Progenitor cell of endocrine pancreas (in vitro differentiated cells): Measurements from ENCODE around the gene SNTA1. TPM values are rescaled to one million over a fixed set of nuclear protein-coding genes. Genes with fewer than 3 reads are reported as not detected.
A peak's percentile ranks its signal among the peaks of the same experiment; 100 is the strongest.

Source experiments
- DNase-seq: peaks from one replicate; pipeline ENCODE4 v3.0.0; 2021; ENCODE audit warnings: low spot score; ENCODE audit not compliant: unreplicated experiment
- H3K27ac Mint-ChIP-seq: 2 replicates; pipeline ENCODE4 v1.8.0; 2021; ENCODE audit warnings: mild to moderate bottlenecking, moderate library complexity, mixed read lengths
- H3K27me3 Mint-ChIP-seq: 2 replicates; pipeline ENCODE4 v1.8.0; 2021; ENCODE audit warnings: mixed read lengths
- H3K36me3 Mint-ChIP-seq: 2 replicates; pipeline ENCODE4 v1.8.0; 2022; ENCODE audit warnings: mixed read lengths; ENCODE audit not compliant: insufficient read depth
- H3K4me1 Mint-ChIP-seq: 2 replicates; pipeline ENCODE4 v1.8.0; 2021; ENCODE audit warnings: low read depth, mixed read lengths
- H3K4me3 Mint-ChIP-seq: 2 replicates; pipeline ENCODE4 v1.8.0; 2021; ENCODE audit warnings: low read depth, mild to moderate bottlenecking, moderate library complexity, mixed read lengths
- H3K9me3 Mint-ChIP-seq: 2 replicates; pipeline ENCODE4 v1.8.0; 2021; ENCODE audit warnings: low read depth, mixed read lengths
- CTCF ChIP-seq: fragments of 200-600 bp; sonication (generic); IDR thresholded peaks from one replicate; pipeline ENCODE4 v1.5.0; 2021; ENCODE audit warnings: antibody characterized with exemption, mild to moderate bottlenecking; ENCODE audit not compliant: unreplicated experiment
- total RNA-seq: library from RNA; stranded (reverse); gene quantifications from 2 replicates; pipeline ENCODE4 v1.2.1, GENCODE V29; 2021

SNTA1 gene
- total RNA-seq, 1 donor from 2014 or later = 5.8 TPM

GRCh38 chr20:33423141-33423834, 20.3 kb downstream of the SNTA1 start:
- TF ChIP-seq CTCF = no peak
- Mint-ChIP-seq H3K27ac (peak overlapping the region; percentile 55), H3K4me1 (no peaks in the 10 kb centered on the region), H3K9me3 (no peaks in the 10 kb centered on the region), H3K27me3 (no peaks in the 10 kb centered on the region), H3K4me3 (no peak overlapping the region), H3K36me3 (no peaks in the 10 kb centered on the region)
- DNase-seq = no peak

GRCh38 chr20:33419140-33419974, 24.2 kb downstream of the SNTA1 start:
- no peak for DNase-seq
- TF ChIP-seq CTCF = no peak
- Mint-ChIP-seq H3K4me1 (no peaks in the 10 kb centered on the region), H3K9me3 (no peaks in the 10 kb centered on the region), H3K36me3 (no peaks in the 10 kb centered on the region), H3K27ac (no peak overlapping the region), H3K27me3 (no peaks in the 10 kb centered on the region), H3K4me3 (no peak overlapping the region)

GRCh38 chr20:33418033-33418432, 25.5 kb downstream of the SNTA1 start:
- H3K27me3 Mint-ChIP-seq = no peaks in the 10 kb centered on the region
- no peaks in the 10 kb centered on the region for H3K4me1 Mint-ChIP-seq
- no peak for DNase-seq
- H3K36me3 Mint-ChIP-seq = no peaks in the 10 kb centered on the region
- H3K27ac Mint-ChIP-seq = no peak overlapping the region
- H3K4me3 Mint-ChIP-seq = no peak overlapping the region
- no peaks in the 10 kb centered on the region for H3K9me3 Mint-ChIP-seq
- TF ChIP-seq CTCF = no peak

- TF ChIP-seq CTCF = peak; percentile 60
- DNase-seq = no peak
- Mint-ChIP-seq H3K4me1 (no peaks in the 10 kb centered on the region), H3K4me3 (no peak overlapping the region), H3K27ac (no peak overlapping the region), H3K27me3 (no peaks in the 10 kb centered on the region), H3K9me3 (no peaks in the 10 kb centered on the region), H3K36me3 (no peaks in the 10 kb centered on the region)
Measured at GRCh38 chr20:33415948-33416347, 27.6 kb downstream of the SNTA1 start.

- Mint-ChIP-seq H3K9me3 (no peaks in the 10 kb centered on the region), H3K4me1 (no peaks in the 10 kb centered on the region)
Measured at GRCh38 chr20:33412484-33412838, 31.1 kb downstream of the SNTA1 start.

More at GRCh38 chr20:33412484-33412838, 31.1 kb downstream of the SNTA1 start:
- DNase-seq = no peak
- no peaks in the 10 kb centered on the region for H3K27me3 Mint-ChIP-seq
- H3K4me3 Mint-ChIP-seq = no peak overlapping the region
- peaks cover 5% of the 10 kb centered on the region for H3K36me3 Mint-ChIP-seq
- H3K27ac Mint-ChIP-seq = no peak overlapping the region
- TF ChIP-seq CTCF = no peak
